PFSK-1 (cell line): Measurements from ENCODE around the gene SEMA4B.

Source experiments
- FOXP2 ChIP-seq: optimal IDR thresholded peaks from 2 replicates; pipeline ENCODE3; 2011; ENCODE audit warnings: borderline replicate concordance, control low read depth, inconsistent platforms; ENCODE audit not compliant: insufficient read depth; ENCODE audit errors: extremely low read length, extremely low read depth
- POLR2AphosphoS5 ChIP-seq: IDR thresholded peaks from 2 replicates; pipeline ENCODE4 v1.6.1; 2012; ENCODE audit warnings: low read depth, mild to moderate bottlenecking, control low read depth, low read length, moderate library complexity
- REST ChIP-seq, 2 experiments: IDR thresholded peaks; 2 replicates each; pipeline versions ENCODE4 v1.6.1 to v1.8.0; 2011 to 2012; ENCODE audit warnings: low read depth in 2 of 2, low read length in 2 of 2, control low read depth in 1 of 2, inconsistent platforms in 1 of 2, mild to moderate bottlenecking in 1 of 2, moderate library complexity in 1 of 2; ENCODE audit not compliant: insufficient read depth in 1 of 2
- SIN3A ChIP-seq: IDR thresholded peaks from 2 replicates; pipeline ENCODE4 v1.6.1; 2012; ENCODE audit warnings: mild to moderate bottlenecking, low read length, moderate library complexity, borderline replicate concordance; ENCODE audit not compliant: insufficient read depth
- TAF1 ChIP-seq: IDR thresholded peaks from 2 replicates; pipeline ENCODE4 v1.6.1; 2012; ENCODE audit warnings: low read length, control low read depth, borderline replicate concordance; ENCODE audit not compliant: insufficient read depth

The SEMA4B gene

GRCh38 chr15:90213122-90213817 lies 12.1 kb downstream of the SEMA4B start:
- TF ChIP-seq POLR2AphosphoS5 (no peak), REST (IDR thresholded peaks at IDR 0.05; ENCODE audit: insufficient read depth in 1 of 2, low read depth in 2 of 2, low read length in 2 of 2) (no peak), FOXP2 (no peak), TAF1 (no peak), SIN3A (no peak)

- TF ChIP-seq REST (IDR thresholded peaks at IDR 0.05; ENCODE audit: insufficient read depth in 1 of 2, low read depth in 2 of 2, low read length in 2 of 2) (no peak), FOXP2 (no peak), TAF1 (no peak), SIN3A (no peak), POLR2AphosphoS5 (no peak)
These were observed 12.7 kb downstream of the SEMA4B start for GRCh38 chr15:90213818-90214204.

- TF ChIP-seq TAF1 (no peak), FOXP2 (no peak), SIN3A (no peak)
These were observed 13.5 kb downstream of the SEMA4B start for GRCh38 chr15:90214553-90215196.

- TF ChIP-seq SIN3A (no peak), TAF1 (no peak), POLR2AphosphoS5 (no peak), REST (IDR thresholded peaks at IDR 0.05; ENCODE audit: insufficient read depth in 1 of 2, low read depth in 2 of 2, low read length in 2 of 2) (no peak), FOXP2 (no peak)
These were observed 16.7 kb downstream of the SEMA4B start for GRCh38 chr15:90217671-90218394.

GRCh38 chr15:90219421-90220141 lies 18.5 kb downstream of the SEMA4B start:
- TF ChIP-seq FOXP2 (no peak), SIN3A (no peak), POLR2AphosphoS5 (no peak), REST (IDR thresholded peaks at IDR 0.05; ENCODE audit: insufficient read depth in 1 of 2, low read depth in 2 of 2, low read length in 2 of 2) (no peak), TAF1 (no peak)
